Measurements from ENCODE around the gene C8G. TPM values are rescaled to one million over a fixed set of nuclear protein-coding genes. Genes with fewer than 3 reads are reported as not detected.
A peak's percentile ranks its signal among the peaks of the same experiment; 100 is the strongest.

C8G gene
- total RNA-seq, 1 donor from 2014 or later = not detected

DNA sequence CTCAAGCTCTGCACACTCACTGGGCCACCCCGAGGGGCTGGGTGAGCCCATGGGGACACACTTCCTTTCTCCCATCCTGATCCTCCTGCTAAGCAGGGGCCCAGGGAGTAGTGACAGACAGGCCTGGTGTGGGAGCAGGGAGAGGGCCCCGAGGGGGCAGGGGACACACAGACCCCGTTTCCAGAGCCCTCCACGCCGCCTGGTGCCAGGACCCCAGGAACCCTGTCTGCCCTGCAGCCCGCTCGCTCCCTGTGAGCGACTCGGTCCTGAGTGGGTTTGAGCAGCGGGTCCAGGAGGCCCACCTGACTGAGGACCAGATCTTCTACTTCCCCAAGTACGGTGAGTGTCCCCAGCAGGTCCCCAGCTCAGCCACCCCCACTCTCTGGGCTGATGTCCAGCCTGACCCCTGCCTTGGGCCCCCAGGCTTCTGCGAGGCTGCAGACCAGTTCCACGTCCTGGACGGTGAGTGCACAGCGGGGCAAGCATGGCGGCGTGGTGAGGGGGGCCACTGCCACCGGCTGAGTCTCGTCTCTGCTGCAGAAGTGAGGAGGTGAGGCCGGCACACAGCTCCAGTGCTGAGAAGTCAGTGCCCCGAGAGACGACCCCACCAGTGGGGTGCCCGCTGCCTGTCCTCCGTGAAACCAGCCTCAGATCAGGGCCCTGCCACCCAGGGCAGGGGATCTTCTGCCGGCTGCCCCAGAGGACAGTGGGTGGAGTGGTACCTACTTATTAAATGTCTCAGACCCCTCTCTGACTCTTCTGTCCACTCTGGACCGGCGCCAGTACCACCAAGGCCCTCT, 1.4 kb downstream of the C8G start:
- Histone ChIP-seq H3K4me1 (peaks cover 60% of the 10 kb centered on the region), H3K9me3 (no peaks in the 10 kb centered on the region), H3K27ac (no peak overlapping the region), H3K36me3 (peaks cover 0 to 20% of the 10 kb centered on the region in 2 donors), H3K27me3 (no peaks in the 10 kb centered on the region), H3K4me3 (no peak overlapping the region)
- DNase-seq (ENCODE audit: extremely low spot score in 2 of 2) = no peak
- intact Hi-C loops (cut with DNase I) = no loop called here
- TF ChIP-seq POLR2A (IDR thresholded peaks at IDR 0.05) (no peak), POLR2AphosphoS5 (IDR thresholded peaks at IDR 0.05; ENCODE audit: insufficient read depth in 1 of 2, low read depth in 1 of 2) (no peak)
- TF ChIP-seq, protein P1, sequence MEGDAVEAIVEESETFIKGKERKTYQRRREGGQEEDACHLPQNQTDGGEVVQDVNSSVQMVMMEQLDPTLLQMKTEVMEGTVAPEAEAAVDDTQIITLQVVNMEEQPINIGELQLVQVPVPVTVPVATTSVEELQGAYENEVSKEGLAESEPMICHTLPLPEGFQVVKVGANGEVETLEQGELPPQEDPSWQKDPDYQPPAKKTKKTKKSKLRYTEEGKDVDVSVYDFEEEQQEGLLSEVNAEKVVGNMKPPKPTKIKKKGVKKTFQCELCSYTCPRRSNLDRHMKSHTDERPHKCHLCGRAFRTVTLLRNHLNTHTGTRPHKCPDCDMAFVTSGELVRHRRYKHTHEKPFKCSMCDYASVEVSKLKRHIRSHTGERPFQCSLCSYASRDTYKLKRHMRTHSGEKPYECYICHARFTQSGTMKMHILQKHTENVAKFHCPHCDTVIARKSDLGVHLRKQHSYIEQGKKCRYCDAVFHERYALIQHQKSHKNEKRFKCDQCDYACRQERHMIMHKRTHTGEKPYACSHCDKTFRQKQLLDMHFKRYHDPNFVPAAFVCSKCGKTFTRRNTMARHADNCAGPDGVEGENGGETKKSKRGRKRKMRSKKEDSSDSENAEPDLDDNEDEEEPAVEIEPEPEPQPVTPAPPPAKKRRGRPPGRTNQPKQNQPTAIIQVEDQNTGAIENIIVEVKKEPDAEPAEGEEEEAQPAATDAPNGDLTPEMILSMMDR (IDR thresholded peaks at IDR 0.05) = no peak

DNA sequence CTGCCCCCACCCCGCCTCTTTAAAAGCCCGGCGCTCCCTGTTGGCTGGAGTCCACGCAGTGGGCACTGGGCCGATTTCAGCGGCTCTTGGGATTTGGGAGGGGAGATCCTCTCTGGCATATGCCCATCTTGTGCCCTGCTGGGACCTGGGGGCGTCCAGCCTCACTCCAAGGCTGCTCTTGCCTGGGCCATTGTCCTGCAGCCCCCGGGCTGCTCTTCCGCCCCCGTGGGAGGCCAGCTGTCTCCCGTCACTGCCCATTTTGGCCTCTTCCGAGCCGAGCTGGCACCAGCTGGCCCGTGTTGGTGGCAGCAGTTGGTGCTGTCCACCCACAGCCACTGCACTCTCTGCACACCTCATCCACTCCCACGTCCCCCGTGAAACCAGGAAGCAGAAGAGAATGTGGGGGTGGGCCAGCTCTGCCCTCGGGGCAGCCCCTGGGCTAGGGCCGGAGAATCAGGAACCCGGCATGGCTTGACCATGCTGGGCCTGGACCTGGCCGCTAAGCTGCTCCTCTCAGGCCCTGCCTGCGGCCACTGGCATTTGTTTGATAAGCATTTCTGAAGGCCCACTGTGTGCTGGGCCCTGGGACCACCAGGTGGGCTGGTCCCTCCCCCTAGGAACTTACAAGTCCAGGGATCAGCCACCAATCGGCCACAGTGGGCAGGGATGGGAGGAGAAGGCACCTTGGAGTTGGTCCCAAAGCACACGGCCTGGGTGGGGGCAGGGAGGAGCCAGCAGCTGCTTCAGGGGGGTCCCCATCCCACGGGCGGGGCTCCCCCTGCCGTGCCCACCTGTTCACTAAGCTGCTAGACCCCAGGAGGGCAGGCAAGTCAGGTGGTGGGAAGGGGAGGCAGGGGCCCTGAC, 2.2 kb downstream of the C8G start:
- no peak for TF ChIP-seq POLR2A (IDR thresholded peaks at IDR 0.05)
- no peak for TF ChIP-seq POLR2AphosphoS5 (IDR thresholded peaks at IDR 0.05; ENCODE audit: insufficient read depth in 1 of 2, low read depth in 1 of 2)
- TF ChIP-seq, protein P1 (IDR thresholded peaks at IDR 0.05) = no peak
- DNase-seq (ENCODE audit: extremely low spot score in 2 of 2) = no peak
- Histone ChIP-seq H3K27ac (no peak overlapping the region), H3K4me1 (peaks cover 69% of the 10 kb centered on the region), H3K36me3 (peaks cover 0 to 12% of the 10 kb centered on the region in 2 donors), H3K4me3 (no peak overlapping the region), H3K9me3 (no peaks in the 10 kb centered on the region), H3K27me3 (no peaks in the 10 kb centered on the region)
- intact Hi-C loops (cut with DNase I) = no loop called here

DNA sequence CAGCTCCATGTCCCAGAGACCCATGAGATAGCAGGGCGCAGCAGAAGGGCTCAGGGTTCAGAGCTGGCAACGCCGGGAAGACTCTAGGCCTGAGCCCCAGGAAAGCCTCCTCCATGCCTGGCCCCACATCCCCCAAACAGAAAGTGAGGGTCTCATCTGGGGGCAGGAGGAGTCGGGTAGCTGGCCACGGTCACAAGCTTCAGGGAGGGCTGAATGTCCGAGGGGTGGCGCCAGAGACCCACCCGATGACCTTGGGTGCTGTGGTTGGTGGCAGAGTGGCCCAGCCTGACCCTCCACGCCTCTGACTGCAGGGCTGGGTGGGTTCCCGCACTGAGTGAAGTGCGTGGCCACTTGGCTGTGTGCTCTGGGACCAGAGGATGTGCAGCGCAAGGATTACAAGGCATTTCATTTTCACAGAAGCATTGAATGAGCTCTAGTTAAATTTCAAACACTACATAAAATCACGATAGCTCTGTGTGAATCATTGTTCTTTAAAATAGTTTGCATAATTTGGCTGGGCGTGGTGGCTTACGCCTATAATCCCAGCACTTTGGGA, 3.0 kb downstream of the C8G start:
- intact Hi-C loops (cut with DNase I) = no loop called here
- Histone ChIP-seq H3K9me3 (no peaks in the 10 kb centered on the region), H3K27ac (no peak overlapping the region), H3K36me3 (peaks cover 0 to 4% of the 10 kb centered on the region in 2 donors), H3K4me1 (peaks cover 65% of the 10 kb centered on the region), H3K27me3 (no peaks in the 10 kb centered on the region), H3K4me3 (no peak overlapping the region)
- no peak for DNase-seq (ENCODE audit: extremely low spot score in 2 of 2)
- TF ChIP-seq POLR2AphosphoS5 (IDR thresholded peaks at IDR 0.05; ENCODE audit: insufficient read depth in 1 of 2, low read depth in 1 of 2) (no peak), POLR2A (IDR thresholded peaks at IDR 0.05) (no peak)
- TF ChIP-seq, protein P1 (IDR thresholded peaks at IDR 0.05) = peak in 2 of 3 experiments; percentile 37 to 41

DNA sequence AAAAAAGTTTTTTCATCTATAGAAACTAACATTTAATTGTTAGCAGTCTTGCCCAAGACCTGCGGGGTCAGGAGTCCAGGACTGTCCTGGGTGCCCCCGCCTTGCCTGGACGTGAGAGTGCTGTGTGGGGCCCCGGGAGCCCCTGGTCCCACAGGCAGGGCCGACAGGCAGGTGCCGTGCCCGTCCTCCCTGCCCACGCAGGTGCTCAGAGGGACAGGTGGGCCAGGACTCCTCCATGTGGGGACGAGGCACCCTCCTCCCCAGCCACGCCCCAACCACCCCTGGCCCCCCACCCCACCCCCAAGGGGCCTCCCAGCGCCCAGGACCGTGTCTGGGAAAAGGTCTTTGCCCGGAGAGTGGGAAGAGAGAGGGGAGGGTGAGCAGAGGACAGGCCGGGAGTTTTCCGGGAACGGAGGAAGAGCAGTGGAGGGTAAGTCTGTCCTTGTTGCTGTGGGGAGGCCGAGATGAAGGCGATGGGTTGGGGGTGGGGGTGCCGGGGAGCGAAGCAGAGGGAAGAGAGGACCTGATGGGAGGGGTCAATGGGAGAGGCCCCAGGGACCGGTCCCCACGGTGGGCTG, 4.3 kb downstream of the C8G start:
- H3K4me3 ChIP-seq = peak overlapping the region; percentile 54 to 62
- peaks cover 57% of the 10 kb centered on the region for H3K4me1 ChIP-seq
- TF ChIP-seq, protein P1 (IDR thresholded peaks at IDR 0.05) = no peak
- TF ChIP-seq POLR2A (IDR thresholded peaks at IDR 0.05) (no peak), POLR2AphosphoS5 (IDR thresholded peaks at IDR 0.05; ENCODE audit: insufficient read depth in 1 of 2, low read depth in 1 of 2) (no peak)
- no peaks in the 10 kb centered on the region for H3K27me3 ChIP-seq
- H3K27ac ChIP-seq = peak overlapping the region; percentile 69
- intact Hi-C loops (cut with DNase I) = no loop called here
- no peak for DNase-seq (ENCODE audit: extremely low spot score in 2 of 2)
- no peaks in the 10 kb centered on the region for H3K9me3 ChIP-seq
- no peaks in the 10 kb centered on the region for H3K36me3 ChIP-seq

Measured in vagina (tissue), 2 donors.